C4-2B (cell line): ENCODE data around the gene NUP98.

Source experiments
- H3K27ac ChIP-seq: fragments of 450-650 bp; 2 replicates; pipeline ENCODE4 v1.5.1; 2017
- ZFX ChIP-seq: fragments of 450-650 bp; IDR thresholded peaks from 2 replicates; pipeline ENCODE4 v1.6.1; 2017
- TF ChIP-seq, protein P1 (sequence below): fragments of 450-650 bp; conservative IDR thresholded peaks from 2 replicates; pipeline ENCODE4 v1.5.1; 2017; ENCODE audit warnings: mild to moderate bottlenecking

NUP98 gene

DNA sequence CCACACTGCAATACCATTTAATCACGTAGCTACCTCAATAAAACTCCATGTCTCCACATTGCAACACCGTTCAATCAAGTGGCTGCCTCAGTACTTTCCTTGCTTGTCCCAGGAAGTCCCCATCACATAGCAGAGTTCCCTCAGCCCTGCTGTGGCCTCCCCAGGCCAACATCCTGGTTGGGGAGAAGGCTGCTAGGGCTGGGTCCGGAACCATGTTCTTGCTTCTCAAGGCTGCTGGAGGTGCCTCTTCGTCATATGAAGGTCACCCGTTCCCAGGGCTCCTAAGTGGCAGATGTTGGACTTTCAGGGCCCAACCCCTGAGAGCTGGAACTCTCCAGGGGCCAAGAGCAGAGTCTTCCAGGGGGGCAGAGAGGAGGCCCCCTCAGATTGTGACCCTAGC is 158.8 kb downstream of the NUP98 start:
- no peak for TF ChIP-seq ZFX
- TF ChIP-seq, protein P1, sequence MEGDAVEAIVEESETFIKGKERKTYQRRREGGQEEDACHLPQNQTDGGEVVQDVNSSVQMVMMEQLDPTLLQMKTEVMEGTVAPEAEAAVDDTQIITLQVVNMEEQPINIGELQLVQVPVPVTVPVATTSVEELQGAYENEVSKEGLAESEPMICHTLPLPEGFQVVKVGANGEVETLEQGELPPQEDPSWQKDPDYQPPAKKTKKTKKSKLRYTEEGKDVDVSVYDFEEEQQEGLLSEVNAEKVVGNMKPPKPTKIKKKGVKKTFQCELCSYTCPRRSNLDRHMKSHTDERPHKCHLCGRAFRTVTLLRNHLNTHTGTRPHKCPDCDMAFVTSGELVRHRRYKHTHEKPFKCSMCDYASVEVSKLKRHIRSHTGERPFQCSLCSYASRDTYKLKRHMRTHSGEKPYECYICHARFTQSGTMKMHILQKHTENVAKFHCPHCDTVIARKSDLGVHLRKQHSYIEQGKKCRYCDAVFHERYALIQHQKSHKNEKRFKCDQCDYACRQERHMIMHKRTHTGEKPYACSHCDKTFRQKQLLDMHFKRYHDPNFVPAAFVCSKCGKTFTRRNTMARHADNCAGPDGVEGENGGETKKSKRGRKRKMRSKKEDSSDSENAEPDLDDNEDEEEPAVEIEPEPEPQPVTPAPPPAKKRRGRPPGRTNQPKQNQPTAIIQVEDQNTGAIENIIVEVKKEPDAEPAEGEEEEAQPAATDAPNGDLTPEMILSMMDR, result no peak
- H3K27ac ChIP-seq, result no peak overlapping the region

GRCh38 chr11:3637201-3637600 is 160.2 kb downstream of the NUP98 start:
- no peak overlapping the region for H3K27ac ChIP-seq
- TF ChIP-seq, protein P1, result no peak
- TF ChIP-seq ZFX, result no peak

DNA sequence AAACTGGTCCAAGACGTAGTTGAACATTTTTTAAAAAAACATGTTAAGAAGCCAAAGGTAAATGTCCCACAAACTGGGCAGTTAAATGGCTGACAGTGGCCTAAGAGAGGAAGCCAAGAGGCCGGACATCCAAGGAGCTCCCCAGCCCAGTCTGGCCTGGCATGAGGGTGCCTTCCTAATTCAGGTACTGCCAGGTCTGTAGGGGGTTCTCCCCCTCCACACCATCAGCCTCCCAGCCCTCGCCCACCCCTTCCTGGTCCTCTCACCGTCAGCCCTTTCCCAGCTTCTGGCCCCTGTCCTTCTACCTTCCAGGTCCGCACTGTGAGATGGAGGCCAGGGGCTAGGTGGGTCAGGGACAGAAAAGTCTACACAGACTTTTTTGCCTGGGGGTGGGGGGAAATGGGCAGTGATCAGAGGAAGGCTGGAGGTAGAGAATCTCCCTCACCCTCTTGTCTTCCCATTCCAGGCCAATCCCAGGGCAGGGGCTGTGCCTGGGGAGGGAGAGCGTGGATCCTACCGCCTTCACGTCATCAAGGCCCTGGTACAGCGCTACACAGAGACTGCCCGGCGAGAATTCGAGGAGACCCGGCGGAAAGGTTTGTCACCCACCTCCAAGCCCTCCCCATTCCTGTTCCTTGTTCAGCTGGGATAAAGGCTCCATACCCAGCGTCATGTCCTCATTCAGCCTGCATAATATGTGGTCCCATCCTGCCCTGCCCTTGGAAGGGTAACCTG is 161.5 kb downstream of the NUP98 start:
- H3K27ac ChIP-seq, result no peak overlapping the region
- TF ChIP-seq ZFX, result no peak
- TF ChIP-seq, protein P1, result no peak

GRCh38 chr11:3632070-3632660 is 165.2 kb downstream of the NUP98 start:
- TF ChIP-seq, protein P1, result no peak
- TF ChIP-seq ZFX, result no peak
- no peak overlapping the region for H3K27ac ChIP-seq

DNA sequence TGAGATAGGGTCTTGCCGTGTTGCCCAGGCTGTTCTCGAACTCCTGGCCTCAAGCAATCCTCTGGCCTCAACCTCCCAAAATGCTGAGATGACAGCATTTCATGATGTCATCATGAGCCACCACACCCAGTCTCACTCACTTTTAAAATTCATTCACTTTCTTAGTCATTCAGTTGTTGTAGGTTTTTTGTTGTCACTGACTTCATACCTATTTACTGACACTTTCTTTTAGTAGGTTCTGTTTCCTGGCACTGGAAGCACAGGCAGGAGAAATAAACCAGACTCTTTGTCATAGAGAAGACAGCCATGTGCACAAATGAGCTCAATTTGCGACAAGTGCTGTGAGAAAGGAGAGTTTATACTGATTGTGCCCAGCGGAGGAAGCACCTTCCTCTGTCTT is 166.0 kb downstream of the NUP98 start:
- TF ChIP-seq, protein P1, result no peak
- no peak for TF ChIP-seq ZFX

DNA sequence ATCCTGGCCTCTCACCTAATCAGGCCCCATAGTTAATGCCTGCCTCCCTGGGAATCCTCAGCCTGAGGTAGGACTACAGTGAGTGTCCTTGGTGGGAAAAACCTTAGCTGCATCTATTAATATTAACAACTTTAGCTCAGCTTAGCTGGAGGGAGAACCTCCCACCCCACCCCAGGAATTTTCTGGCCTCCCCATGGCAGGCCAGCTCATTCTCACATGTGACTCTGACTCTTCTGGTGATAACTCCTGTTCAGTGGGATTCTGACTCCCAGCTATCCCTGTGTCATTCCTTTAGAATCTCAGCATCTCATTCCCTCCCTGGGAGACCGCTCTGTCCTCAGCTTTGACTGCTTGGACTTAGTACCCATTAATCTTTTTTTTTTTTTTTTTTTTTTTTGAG is 170.1 kb downstream of the NUP98 start:
- TF ChIP-seq ZFX, result no peak
- TF ChIP-seq, protein P1, result no peak
- H3K27ac ChIP-seq, result no peak overlapping the region

More for the DNA sequence above, 166.0 kb downstream of the NUP98 start:
- no peak overlapping the region for H3K27ac ChIP-seq

GRCh38 chr11:3626250-3626960 is 170.9 kb downstream of the NUP98 start:
- H3K27ac ChIP-seq, result no peak overlapping the region
- TF ChIP-seq, protein P1, result no peak
